ENCODE data around the gene ATRNL1.

Gene ATRNL1

DNA sequence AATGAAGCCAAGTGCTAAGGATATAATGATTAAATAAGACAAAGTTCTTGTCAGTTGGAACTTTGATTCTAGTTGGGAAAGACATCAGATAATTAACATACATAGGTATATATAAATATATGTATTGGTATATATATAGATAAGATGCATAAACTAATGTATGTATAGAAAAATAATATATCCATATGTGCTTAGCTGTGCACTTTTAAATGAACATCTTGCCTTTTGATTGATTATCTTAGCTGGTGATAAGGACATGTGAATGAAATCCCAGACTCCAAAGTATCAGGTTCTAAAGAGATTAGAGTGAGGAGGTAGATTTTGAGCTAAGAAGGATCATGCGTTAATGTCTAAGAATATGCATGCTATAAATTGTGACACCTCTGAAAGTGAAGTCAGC, 822.3 kb downstream of the ATRNL1 start:
- no peak for DNase-seq

- DNase-seq = no peak
Observed at GRCh38 chr10:115918812-115919211, 825.6 kb downstream of the ATRNL1 start.

GRCh38 chr10:115921795-115922194, 828.6 kb downstream of the ATRNL1 start:
- DNase-seq = no peak

GRCh38 chr10:115931309-115931708, 838.1 kb downstream of the ATRNL1 start:
- no peak for DNase-seq

DNA sequence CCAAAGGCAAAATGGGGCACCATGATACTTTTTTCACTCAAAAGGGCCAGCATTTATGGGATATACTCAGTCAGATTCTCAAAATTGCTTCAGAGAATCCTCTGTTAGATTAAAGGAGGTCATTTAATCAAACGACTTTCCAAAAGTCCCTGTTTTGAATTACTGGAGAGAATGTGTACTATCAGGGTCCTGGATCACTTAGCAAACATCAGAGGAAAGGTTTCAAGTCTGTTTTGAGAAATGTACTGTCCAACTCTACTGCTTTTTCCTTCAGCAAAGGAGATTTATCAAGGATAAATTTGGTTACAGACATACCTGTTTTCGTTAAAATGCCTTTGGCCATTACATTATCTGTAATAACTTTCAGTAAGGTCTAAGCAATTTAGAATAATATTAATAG, 838.9 kb downstream of the ATRNL1 start:
- DNase-seq = no peak

DNA sequence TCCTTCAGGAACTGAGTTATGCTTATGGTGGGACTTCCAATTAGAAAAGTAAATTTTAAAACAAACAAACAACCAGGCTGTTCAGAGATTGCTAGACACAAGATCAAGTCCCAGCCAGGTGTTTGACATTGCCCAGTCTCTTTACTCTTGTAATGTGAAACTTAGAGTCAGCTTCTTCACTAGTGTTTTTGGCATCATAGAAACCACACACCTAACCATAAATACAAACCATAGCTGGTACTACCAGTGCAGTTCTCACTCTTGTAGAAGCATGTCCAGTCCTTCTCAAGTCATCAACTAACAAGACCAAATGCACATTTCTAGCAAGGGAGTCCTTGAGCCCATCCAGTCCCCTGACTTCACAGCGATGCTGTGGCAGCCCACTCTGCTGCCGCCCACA, 839.9 kb downstream of the ATRNL1 start:
- no peak for DNase-seq

GRCh38 chr10:115935731-115936130, 842.6 kb downstream of the ATRNL1 start:
- DNase-seq = no peak

DNA sequence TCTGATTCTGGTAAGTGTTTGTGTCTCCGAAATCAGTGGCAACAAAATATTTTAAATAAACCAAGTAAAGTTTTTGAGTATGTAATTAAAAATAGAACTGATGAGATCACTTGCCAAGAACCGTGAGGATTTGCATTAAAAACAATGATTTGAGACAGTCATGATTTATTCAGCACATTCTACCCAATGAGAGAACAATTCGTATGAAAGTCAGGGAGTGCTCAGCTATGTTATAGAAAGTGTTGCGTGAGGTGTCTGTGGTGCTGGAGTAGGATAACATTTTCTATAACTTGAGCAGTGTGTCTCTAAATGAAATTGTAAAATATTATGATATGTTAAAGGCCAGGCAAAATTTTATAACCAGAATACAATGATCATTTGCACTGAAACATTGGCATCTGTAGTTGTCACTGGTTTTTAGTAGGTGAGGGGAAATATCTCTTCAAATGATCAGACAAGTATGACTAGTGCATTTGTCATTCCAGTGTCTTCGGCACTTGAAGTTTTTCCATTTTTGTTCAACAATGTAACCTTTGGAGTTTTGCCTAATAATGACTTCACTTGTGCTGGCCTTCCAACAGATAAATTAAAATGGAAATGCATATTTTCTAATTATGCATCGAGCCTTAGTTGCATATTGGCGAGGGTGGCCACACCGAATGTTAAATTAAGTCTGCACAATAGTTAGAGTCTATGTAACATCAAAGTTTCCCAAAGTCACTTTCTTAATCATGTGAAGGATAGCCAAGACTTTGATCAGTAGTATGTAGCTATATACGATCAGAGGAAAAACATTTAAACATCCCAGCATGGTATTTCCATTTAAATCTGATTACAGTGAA, 844.0 kb downstream of the ATRNL1 start:
- DNase-seq = no peak

- peak; percentile 7 for DNase-seq
Observed at GRCh38 chr10:115937768-115938056, 844.5 kb downstream of the ATRNL1 start.

GRCh38 chr10:115939101-115939854, 846.1 kb downstream of the ATRNL1 start:
- DNase-seq = no peak

DNA sequence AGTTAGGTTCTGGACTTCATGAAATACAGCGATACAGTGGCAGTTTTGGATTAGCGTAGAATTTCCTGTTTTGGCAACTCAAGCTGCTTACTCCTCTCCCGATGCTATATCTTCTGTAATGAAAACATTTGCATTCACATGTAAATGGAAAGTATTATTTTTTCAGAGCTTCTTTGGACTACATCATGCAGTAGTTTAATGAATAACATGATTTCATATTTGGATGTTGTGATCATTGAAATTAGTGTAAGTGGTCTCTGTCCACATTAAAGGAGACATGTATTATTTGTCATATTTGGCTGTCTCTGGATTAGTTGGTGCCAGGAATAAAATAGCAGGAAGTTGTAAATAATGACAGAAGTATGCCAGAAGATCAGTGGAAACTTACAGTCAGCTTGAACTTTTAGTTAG, 848.2 kb downstream of the ATRNL1 start:
- no peak for DNase-seq

- DNase-seq = no peak
Observed at GRCh38 chr10:115942101-115942500, 848.9 kb downstream of the ATRNL1 start.

DNA sequence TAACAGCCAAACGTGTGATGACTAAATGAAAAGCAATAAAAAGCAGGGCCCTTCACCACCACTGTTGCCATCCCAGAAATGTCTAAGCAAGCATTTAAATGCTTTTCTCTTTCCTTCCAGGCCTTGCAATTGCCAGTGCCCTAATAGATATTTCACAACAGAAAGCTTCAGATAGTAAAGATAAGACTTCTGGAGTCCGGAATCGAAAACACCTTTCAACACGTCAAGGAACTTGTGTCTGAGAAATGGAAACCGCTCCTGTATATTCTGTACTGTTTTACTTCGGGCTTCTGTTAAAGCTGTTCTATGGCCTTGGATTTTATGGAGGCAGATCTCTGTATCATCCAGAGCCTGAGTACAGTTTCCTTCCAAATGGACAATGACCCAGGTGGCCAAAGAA, 851.4 kb downstream of the ATRNL1 start:
- no peak for DNase-seq

GRCh38 chr10:115945701-115946445, 852.7 kb downstream of the ATRNL1 start:
- DNase-seq = no peak

DNA sequence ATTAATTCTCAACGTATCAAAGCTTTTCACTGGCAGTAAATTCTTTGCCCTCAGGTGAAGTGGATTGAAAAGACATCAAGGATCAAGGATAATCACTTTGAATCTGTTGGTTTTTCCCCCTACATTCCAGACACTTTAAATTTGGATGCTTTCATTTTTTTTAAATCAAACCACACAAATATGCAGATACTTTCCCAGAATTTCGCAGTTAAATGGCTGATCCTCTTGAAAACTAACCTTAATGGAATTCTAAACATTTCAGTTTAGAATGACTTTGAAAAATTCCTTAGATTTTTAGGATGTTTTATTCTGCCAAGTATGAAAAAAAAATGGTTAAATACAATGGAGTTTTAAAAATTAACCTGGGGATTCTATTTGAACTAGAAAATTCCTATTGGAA, 853.9 kb downstream of the ATRNL1 start:
- DNase-seq = no peak

GRCh38 chr10:115948465-115948864, 855.3 kb downstream of the ATRNL1 start:
- DNase-seq = no peak

GRCh38 chr10:115949282-115949844, 856.2 kb downstream of the ATRNL1 start:
- no peak for DNase-seq

- DNase-seq = no peak
Observed at GRCh38 chr10:115950320-115950719, 857.2 kb downstream of the ATRNL1 start.

GRCh38 chr10:115951242-115951641, 858.1 kb downstream of the ATRNL1 start:
- DNase-seq = no peak

GRCh38 chr10:115953281-115953680, 860.1 kb downstream of the ATRNL1 start:
- DNase-seq = no peak

DNA sequence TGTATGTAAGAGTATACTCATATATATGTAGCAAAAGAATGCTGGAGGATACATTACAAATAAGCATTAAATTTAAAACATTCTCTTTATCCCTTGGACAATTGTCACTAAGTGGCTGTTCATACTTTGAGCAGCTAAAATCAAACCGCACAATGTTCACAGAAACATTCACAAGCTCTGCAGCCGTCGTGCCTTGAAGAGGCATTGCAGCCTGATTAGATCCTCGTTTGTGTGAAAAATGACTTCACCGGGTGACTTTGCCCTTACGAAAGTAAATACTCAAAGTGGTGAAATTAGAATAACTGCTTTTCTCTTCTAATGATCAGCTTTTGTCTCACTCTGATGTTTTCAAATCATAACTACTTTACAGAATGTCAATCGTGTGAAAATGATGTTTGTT, 860.8 kb downstream of the ATRNL1 start:
- DNase-seq = no peak

- DNase-seq = no peak
Observed at GRCh38 chr10:115956225-115957011, 863.3 kb downstream of the ATRNL1 start.

- DNase-seq = no peak
Observed at GRCh38 chr10:115957012-115957399, 863.8 kb downstream of the ATRNL1 start.

All from NCI-H2227 treated with DMSO at 0.1 percent for 48 hours (cell line).